SK-N-SH (cell line): ENCODE measurements around the gene PLCB1. TPM values are rescaled to one million over a fixed set of nuclear protein-coding genes. Genes with fewer than 3 reads are reported as not detected.

Experiments
- CTCF ChIA-PET: fragments of 300-600, 350-600 bp; formaldehyde crosslinking; extraction: SDS; loops from one replicate; lab custom pipeline; 2021; lab: Yijun Ruan, JAX
- POLR2A ChIA-PET: fragments of 350-600 bp; sonication (Branson Sonifier 250); formaldehyde crosslinking; extraction: SDS; loops from one replicate; lab custom pipeline; 2020; ENCODE audit warnings: antibody characterized with exemption, inconsistent platforms; lab: Yijun Ruan, JAX
- DNase-seq: peaks from one replicate; pipeline ENCODE4 v3.0.0; 2012
- H2AFZ ChIP-seq: fragments of 200-600 bp; sonication (generic); 2 replicates; pipeline ENCODE4 v1.8.1; 2016; ENCODE audit warnings: antibody characterized with exemption, mild to moderate bottlenecking, low read depth
- H3F3A ChIP-seq: fragments of 200-600 bp; sonication (generic); replicated peaks from 2 replicates; pipeline ENCODE3; 2016; ENCODE audit warnings: antibody characterized with exemption, mild to moderate bottlenecking; ENCODE audit not compliant: insufficient read depth
- H3K27ac ChIP-seq, 2 experiments: fragments of 200-500 bp in 1 of 2; fragments of 200-600 bp in 1 of 2; sonication (Bioruptor generic) in 1 of 2; sonication (generic), shearing (Covaris generic) in 1 of 2; 2 replicates each; pipeline versions ENCODE4 v1.5.1 to v1.6.1; 2014 to 2016; ENCODE audit warnings: low read depth in 2 of 2, inconsistent platforms in 1 of 2, low read length in 1 of 2, mild to moderate bottlenecking in 1 of 2, mixed read lengths in 1 of 2
- H3K27me3 ChIP-seq: fragments of 200-600 bp; sonication (generic), shearing (Covaris generic); 2 replicates; pipeline ENCODE4 v1.6.1; 2016; ENCODE audit warnings: mixed run types; ENCODE audit not compliant: insufficient read depth
- H3K36me3 ChIP-seq, 2 experiments: fragments of 200-500 bp in 1 of 2; fragments of 200-600 bp in 1 of 2; sonication (Bioruptor generic) in 1 of 2; sonication (generic) in 1 of 2; replicated peaks in 1 of 2; 2 replicates each; pipeline versions ENCODE3 to v1.5.1; 2014 to 2016; ENCODE audit warnings: low read length in 1 of 2, mild to moderate bottlenecking in 1 of 2; ENCODE audit not compliant: insufficient read depth in 2 of 2, control insufficient read depth in 1 of 2
- H3K4me1 ChIP-seq, 2 experiments: fragments of 200-500 bp in 1 of 2; fragments of 200-600 bp in 1 of 2; sonication (Bioruptor generic) in 1 of 2; sonication (generic), shearing (Covaris generic) in 1 of 2; 2 replicates each; pipeline versions ENCODE4 v1.5.1 to v1.6.1; 2014 to 2016; ENCODE audit warnings: low read depth in 1 of 2, low read length in 1 of 2, mixed run types in 1 of 2; ENCODE audit not compliant: insufficient read depth in 2 of 2, control insufficient read depth in 1 of 2
- H3K4me2 ChIP-seq: fragments of 200-600 bp; sonication (generic), shearing (Covaris generic); 2 replicates; pipeline ENCODE4 v1.6.1; 2017; ENCODE audit warnings: mixed run types
- H3K4me3 ChIP-seq, 2 experiments: fragments of 200-500 bp in 1 of 2; fragments of 200-600 bp in 1 of 2; sonication (Bioruptor generic) in 1 of 2; sonication (generic), shearing (Covaris generic) in 1 of 2; 2 replicates each; pipeline versions ENCODE4 v1.5.1 to v1.8.1; 2014 to 2016; ENCODE audit warnings: low read depth in 2 of 2, inconsistent platforms in 1 of 2, low read length in 1 of 2, mild to moderate bottlenecking in 1 of 2, mixed read lengths in 1 of 2, moderate library complexity in 1 of 2
- H3K79me2 ChIP-seq: fragments of 200-600 bp; sonication (generic); 2 replicates; pipeline ENCODE4 v1.8.1; 2017; ENCODE audit warnings: mild to moderate bottlenecking; ENCODE audit not compliant: insufficient read depth
- H3K9ac ChIP-seq: fragments of 200-600 bp; sonication (generic); 2 replicates; pipeline ENCODE4 v1.6.1; 2017; ENCODE audit warnings: mixed run types
- H3K9me2 ChIP-seq: fragments of 200-600 bp; sonication (generic); 2 replicates; pipeline ENCODE4 v1.6.1; 2017; ENCODE audit warnings: mixed run types
- H3K9me3 ChIP-seq: fragments of 200-600 bp; sonication (generic); 2 replicates; pipeline ENCODE4 v1.6.1; 2017; ENCODE audit warnings: mixed run types, mild to moderate bottlenecking, moderate library complexity
- H4K20me1 ChIP-seq: fragments of 200-600 bp; sonication (generic); 2 replicates; pipeline ENCODE4 v1.6.1; 2017; ENCODE audit warnings: mild to moderate bottlenecking, mixed run types; ENCODE audit not compliant: insufficient read depth
- CHD2 ChIP-seq: fragments of 150-350 bp; IDR thresholded peaks from 2 replicates; pipeline ENCODE4 v1.6.1; 2018; ENCODE audit warnings: low read length; ENCODE audit not compliant: partially characterized antibody
- EZH2phosphoT487 ChIP-seq: fragments of 200-600 bp; sonication (generic); IDR thresholded peaks from 2 replicates; pipeline ENCODE4 v1.6.1; 2017; ENCODE audit warnings: low read depth, mixed run types, mild to moderate bottlenecking, antibody characterized with exemption, moderate library complexity, borderline replicate concordance
- FOXM1 ChIP-seq: IDR thresholded peaks from 2 replicates; pipeline ENCODE4 v1.4.0; 2012; ENCODE audit warnings: low read depth, mild to moderate bottlenecking
- GATA2 ChIP-seq: sonication (generic); formaldehyde crosslinking; IDR thresholded peaks from 2 replicates; pipeline ENCODE4 v1.5.0; 2020; ENCODE audit warnings: mild to moderate bottlenecking, missing genetic modification reagents
- IRF3 ChIP-seq: fragments of 150-350 bp; IDR thresholded peaks from 2 replicates; pipeline ENCODE4 v1.6.1; 2016; ENCODE audit warnings: mild to moderate bottlenecking, low read depth, low read length
- JUND ChIP-seq: IDR thresholded peaks from 2 replicates; pipeline ENCODE4 v1.4.0; 2012
- MXI1 ChIP-seq: IDR thresholded peaks from 2 replicates; pipeline ENCODE4 v1.6.1; 2012; ENCODE audit warnings: mild to moderate bottlenecking, low read depth, low read length, improper control_type of control experiment
- NRF1 ChIP-seq: IDR thresholded peaks from 2 replicates; pipeline ENCODE4 v1.6.1; 2012; ENCODE audit warnings: low read depth, mild to moderate bottlenecking, low read length
- POLR2AphosphoS5 ChIP-seq: IDR thresholded peaks from 2 replicates; pipeline ENCODE4 v1.6.1; 2012; ENCODE audit warnings: low read depth, low read length
- RAD21 ChIP-seq: IDR thresholded peaks from 2 replicates; pipeline ENCODE4 v1.6.1; 2012; ENCODE audit warnings: mild to moderate bottlenecking, low read length
- REST ChIP-seq: IDR thresholded peaks from 2 replicates; pipeline ENCODE4 v1.6.1; 2012; ENCODE audit warnings: mild to moderate bottlenecking, low read depth, low read length, moderate library complexity
- RFX5 ChIP-seq: IDR thresholded peaks from 2 replicates; pipeline ENCODE4 v1.6.1; 2012; ENCODE audit warnings: mild to moderate bottlenecking, improper control_type of control experiment, low read length
- TAF1 ChIP-seq: IDR thresholded peaks from 2 replicates; pipeline ENCODE4 v1.6.1; 2012; ENCODE audit warnings: low read depth, mild to moderate bottlenecking, low read length, moderate library complexity, borderline replicate concordance
- TCF12 ChIP-seq: IDR thresholded peaks from 2 replicates; pipeline ENCODE4 v1.4.0; 2012
- TEAD4 ChIP-seq: IDR thresholded peaks from 2 replicates; pipeline ENCODE4 v1.4.0; 2012; ENCODE audit warnings: mild to moderate bottlenecking, borderline replicate concordance; ENCODE audit not compliant: insufficient read depth
- USF1 ChIP-seq: IDR thresholded peaks from 2 replicates; pipeline ENCODE4 v1.4.0; 2012; ENCODE audit warnings: low read depth, borderline replicate concordance
- YY1 ChIP-seq: IDR thresholded peaks from 2 replicates; pipeline ENCODE4 v1.4.0; 2012; ENCODE audit warnings: low read depth, mild to moderate bottlenecking
- WGBS: methylation state at CpG from one replicate; pipeline ENCODE4 v1.1.6; 2017; ENCODE audit warnings: low lambda C conversion rate; 5-methylcytosine and 5-hydroxymethylcytosine counted together
- polyA plus RNA-seq, 3 experiments: library from polyadenylated mRNA; depleted of rRNA; stranded (reverse); fragments of >200 nt; gene quantifications; 2 replicates each; pipeline ENCODE4 v1.2.3, GENCODE V29; 2012
- TF ChIP-seq, protein P1 (sequence below): fragments of 150-350 bp; IDR thresholded peaks from 2 replicates; pipeline ENCODE4 v1.6.1; 2017; ENCODE audit warnings: antibody characterized with exemption, low read length, low read depth, borderline replicate concordance
- TF ChIP-seq, protein P2 (sequence below): IDR thresholded peaks from 2 replicates; pipeline ENCODE4; 2012

Gene PLCB1
- polyA plus RNA-seq, 1 of the 3 experiments (the other 2 are of a cell fraction): 10.5 TPM

DNA sequence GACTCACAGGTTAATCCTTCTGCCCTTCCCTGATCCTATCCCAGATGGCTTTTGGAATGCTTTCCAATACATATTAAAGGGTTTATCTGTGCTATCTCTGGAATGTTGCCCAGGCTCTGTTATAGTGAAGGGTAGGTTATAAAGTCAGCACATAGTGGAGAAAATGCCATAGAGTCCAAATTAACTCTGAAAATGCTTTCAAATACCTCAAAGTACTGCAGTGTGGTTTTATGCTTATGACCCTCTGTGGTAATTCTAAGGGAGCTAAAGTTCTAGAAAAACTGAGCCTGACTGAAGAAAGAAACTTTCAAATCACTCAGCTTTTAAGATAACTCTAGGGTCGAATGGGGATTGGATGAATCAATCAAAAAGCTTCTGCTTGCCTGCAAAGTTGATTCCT is 159.8 kb downstream of the PLCB1 start (continued):
- TF ChIP-seq REST: no peak
- no peak for TF ChIP-seq RAD21

GRCh38 chr20:8292793-8293192 is 160.7 kb downstream of the PLCB1 start:
- H2AFZ ChIP-seq: no peak overlapping the region
- H3K4me2 ChIP-seq: no peak overlapping the region
- peaks cover 4% of the 10 kb centered on the region; the same call in 1 of the 2 replicates for H3K79me2 ChIP-seq
- H3K4me1 ChIP-seq: peaks cover 0 to 3% of the 10 kb centered on the region in 2 experiments; a peak in 2 of 4 replicates
- ChIA-PET CTCF (interaction anchor here (1.0 to 1.6 kb wide), 2 partner anchors 26 to 430 kb away, joined by 4 to 5 read pairs; no protein-coding TSS in a partner anchor), POLR2A (no interaction called here)
- DNase-seq: no peak
- no peak overlapping the region; a peak in 1 of 4 replicates for H3K27ac ChIP-seq
- 88% methylated on average over 1 of the region's 1 CpG for WGBS
- H4K20me1 ChIP-seq: no peaks in the 10 kb centered on the region
- H3K9me2 ChIP-seq: no peaks in the 10 kb centered on the region
- peaks cover 17% of the 10 kb centered on the region for H3F3A ChIP-seq
- no peaks in the 10 kb centered on the region for H3K9me3 ChIP-seq
- no peaks in the 10 kb centered on the region for H3K27me3 ChIP-seq
- H3K36me3 ChIP-seq: no peaks in the 10 kb centered on the region
- no peak overlapping the region for H3K9ac ChIP-seq
- TF ChIP-seq, protein P1, sequence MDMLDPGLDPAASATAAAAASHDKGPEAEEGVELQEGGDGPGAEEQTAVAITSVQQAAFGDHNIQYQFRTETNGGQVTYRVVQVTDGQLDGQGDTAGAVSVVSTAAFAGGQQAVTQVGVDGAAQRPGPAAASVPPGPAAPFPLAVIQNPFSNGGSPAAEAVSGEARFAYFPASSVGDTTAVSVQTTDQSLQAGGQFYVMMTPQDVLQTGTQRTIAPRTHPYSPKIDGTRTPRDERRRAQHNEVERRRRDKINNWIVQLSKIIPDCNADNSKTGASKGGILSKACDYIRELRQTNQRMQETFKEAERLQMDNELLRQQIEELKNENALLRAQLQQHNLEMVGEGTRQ: no peak
- TF ChIP-seq EZH2phosphoT487: no peak
- no peak for TF ChIP-seq YY1
- TF ChIP-seq TEAD4: no peak
- TF ChIP-seq FOXM1: no peak
- no peak for TF ChIP-seq POLR2AphosphoS5
- no peak for TF ChIP-seq REST
- no peak for TF ChIP-seq JUND
- no peak for TF ChIP-seq RAD21
- TF ChIP-seq IRF3: no peak
- TF ChIP-seq USF1: no peak
- no peak for TF ChIP-seq MXI1
- TF ChIP-seq NRF1: no peak
- TF ChIP-seq, protein P2, sequence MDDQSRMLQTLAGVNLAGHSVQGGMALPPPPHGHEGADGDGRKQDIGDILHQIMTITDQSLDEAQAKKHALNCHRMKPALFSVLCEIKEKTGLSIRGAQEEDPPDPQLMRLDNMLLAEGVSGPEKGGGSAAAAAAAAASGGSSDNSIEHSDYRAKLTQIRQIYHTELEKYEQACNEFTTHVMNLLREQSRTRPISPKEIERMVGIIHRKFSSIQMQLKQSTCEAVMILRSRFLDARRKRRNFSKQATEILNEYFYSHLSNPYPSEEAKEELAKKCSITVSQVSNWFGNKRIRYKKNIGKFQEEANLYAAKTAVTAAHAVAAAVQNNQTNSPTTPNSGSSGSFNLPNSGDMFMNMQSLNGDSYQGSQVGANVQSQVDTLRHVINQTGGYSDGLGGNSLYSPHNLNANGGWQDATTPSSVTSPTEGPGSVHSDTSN: no peak
- no peak for TF ChIP-seq TAF1
- TF ChIP-seq TCF12: no peak
- TF ChIP-seq RFX5: no peak
- no peak for TF ChIP-seq GATA2 (CRISPR knock-in tag)
- TF ChIP-seq CHD2: no peak
- H3K4me3 ChIP-seq: no peak overlapping the region
